Smooth muscle cell (in vitro differentiated cells): ENCODE measurements around the gene TTLL8. TPM values are rescaled to one million over a fixed set of nuclear protein-coding genes. Genes with fewer than 3 reads are reported as not detected.

Experiments used
- DNase-seq: peaks from one replicate; lab custom pipeline; 2025; ENCODE audit not compliant: unreplicated experiment; lab: John Stamatoyannopoulos, UW
- H2AFZ ChIP-seq: fragments of 200-600 bp; sonication (generic); 2 replicates; pipeline ENCODE4 v1.6.0; 2016; ENCODE audit warnings: antibody characterized with exemption, low read depth, mild to moderate bottlenecking
- H3F3A ChIP-seq: fragments of 200-600 bp; sonication (generic); 2 replicates; pipeline ENCODE4 v1.6.0; 2017; ENCODE audit warnings: antibody characterized with exemption, low read depth
- H3K27ac ChIP-seq: fragments of 200-600 bp; sonication (generic); 2 replicates; pipeline ENCODE4 v1.5.1; 2016; ENCODE audit warnings: low read depth, mild to moderate bottlenecking
- H3K27me3 ChIP-seq: fragments of 200-600 bp; sonication (generic); 2 replicates; pipeline ENCODE4 v1.6.1; 2016; ENCODE audit warnings: low read depth, mild to moderate bottlenecking
- H3K36me3 ChIP-seq: fragments of 200-600 bp; sonication (generic); 2 replicates; pipeline ENCODE4 v1.5.1; 2016; ENCODE audit warnings: low read depth
- H3K4me1 ChIP-seq: fragments of 200-600 bp; sonication (generic); 2 replicates; pipeline ENCODE4 v1.5.1; 2016; ENCODE audit warnings: low read depth
- H3K4me2 ChIP-seq: fragments of 200-600 bp; sonication (generic); 2 replicates; pipeline ENCODE4 v1.6.0; 2016; ENCODE audit warnings: mild to moderate bottlenecking
- H3K4me3 ChIP-seq: fragments of 200-600 bp; sonication (generic); 2 replicates; pipeline ENCODE4 v1.5.1; 2016; ENCODE audit warnings: mild to moderate bottlenecking
- H3K79me2 ChIP-seq: fragments of 200-600 bp; sonication (generic); 2 replicates; pipeline ENCODE4 v1.6.0; 2016; ENCODE audit warnings: low read depth, mild to moderate bottlenecking
- H3K9ac ChIP-seq: fragments of 200-600 bp; sonication (generic); 2 replicates; pipeline ENCODE4 v1.6.0; 2016; ENCODE audit warnings: low read depth
- H3K9me3 ChIP-seq: fragments of 200-600 bp; sonication (generic); replicated peaks from 2 replicates; pipeline ENCODE4 v1.5.1; 2016; ENCODE audit warnings: low read depth
- H4K20me1 ChIP-seq: fragments of 200-600 bp; sonication (generic); 2 replicates; pipeline ENCODE4 v1.6.0; 2016; ENCODE audit warnings: low read depth
- WGBS: methylation state at CpG from one replicate; pipeline ENCODE4 v1.1.7; 2016; ENCODE audit warnings: low lambda C conversion rate; 5-methylcytosine and 5-hydroxymethylcytosine counted together
- polyA plus RNA-seq: library from polyadenylated mRNA; unstranded; fragments of >200 nt; fragmentation: Nextera tagmentation; extraction: Ambion mirVana; gene quantifications from 2 replicates; pipeline ENCODE4 v1.2.1, GENCODE V29; 2016
- total RNA-seq: library from RNA; depleted of rRNA; stranded (reverse); fragments of >200 nt; gene quantifications from 2 replicates; pipeline ENCODE4 v1.2.3, GENCODE V29; 2014
- TF ChIP-seq, protein P1 (sequence below): fragments of 200-600 bp; sonication (generic); IDR thresholded peaks from 2 replicates; pipeline ENCODE4 v1.5.1; 2017; ENCODE audit warnings: borderline replicate concordance, mild to moderate bottlenecking, antibody characterized with exemption; ENCODE audit not compliant: insufficient read depth, poor library complexity, severe bottlenecking

Gene TTLL8
- total and polyA plus RNA-seq, 2 experiments from 2014 or later = 0.10 TPM; not detected in 1

DNA sequence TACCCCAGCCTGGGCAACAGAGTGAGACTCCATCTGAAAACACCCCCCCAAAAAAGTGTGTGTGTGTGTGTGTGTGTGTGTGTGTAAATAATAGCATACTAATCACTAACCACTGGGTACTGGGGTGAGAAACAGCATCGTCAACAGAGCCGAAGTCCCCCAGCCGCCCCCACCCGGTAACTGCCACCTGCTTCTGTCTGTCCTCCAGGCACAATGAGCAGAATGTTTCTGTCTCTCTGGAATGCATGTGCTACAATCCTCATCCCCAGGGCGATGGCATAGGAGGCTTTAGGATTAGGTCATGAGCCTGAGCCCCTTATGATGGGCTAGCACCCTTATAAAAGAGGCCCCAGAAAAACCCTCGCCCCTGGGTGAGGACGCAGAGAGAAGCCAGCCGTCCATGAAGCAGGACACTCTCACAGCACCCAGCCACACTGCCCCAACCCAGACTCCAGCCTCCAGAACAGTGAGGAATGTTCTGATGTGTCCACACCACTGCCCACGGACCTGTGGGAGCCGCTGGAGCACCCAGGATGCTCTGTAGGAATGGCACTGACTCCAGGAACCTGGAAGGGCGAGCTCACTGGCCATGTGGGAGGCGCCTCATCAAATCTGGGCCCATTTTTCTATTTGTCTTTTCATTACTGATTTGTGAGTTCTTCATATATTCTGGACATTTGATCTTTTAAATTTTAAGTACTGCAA, 9.9 kb downstream of the TTLL8 start:
- DNase-seq = no peak
- no peaks in the 10 kb centered on the region for H4K20me1 ChIP-seq
- H3K4me1 ChIP-seq = no peaks in the 10 kb centered on the region
- H3K9me3 ChIP-seq = no peaks in the 10 kb centered on the region
- H3F3A ChIP-seq = no peaks in the 10 kb centered on the region
- H3K9ac ChIP-seq = no peak overlapping the region
- WGBS = 92% methylated on average over 12 of the region's 12 CpGs
- H3K4me2 ChIP-seq = no peak overlapping the region
- no peak overlapping the region for H3K27ac ChIP-seq
- no peak overlapping the region for H2AFZ ChIP-seq
- H3K36me3 ChIP-seq = no peaks in the 10 kb centered on the region
- no peaks in the 10 kb centered on the region for H3K79me2 ChIP-seq
- TF ChIP-seq, protein P1, sequence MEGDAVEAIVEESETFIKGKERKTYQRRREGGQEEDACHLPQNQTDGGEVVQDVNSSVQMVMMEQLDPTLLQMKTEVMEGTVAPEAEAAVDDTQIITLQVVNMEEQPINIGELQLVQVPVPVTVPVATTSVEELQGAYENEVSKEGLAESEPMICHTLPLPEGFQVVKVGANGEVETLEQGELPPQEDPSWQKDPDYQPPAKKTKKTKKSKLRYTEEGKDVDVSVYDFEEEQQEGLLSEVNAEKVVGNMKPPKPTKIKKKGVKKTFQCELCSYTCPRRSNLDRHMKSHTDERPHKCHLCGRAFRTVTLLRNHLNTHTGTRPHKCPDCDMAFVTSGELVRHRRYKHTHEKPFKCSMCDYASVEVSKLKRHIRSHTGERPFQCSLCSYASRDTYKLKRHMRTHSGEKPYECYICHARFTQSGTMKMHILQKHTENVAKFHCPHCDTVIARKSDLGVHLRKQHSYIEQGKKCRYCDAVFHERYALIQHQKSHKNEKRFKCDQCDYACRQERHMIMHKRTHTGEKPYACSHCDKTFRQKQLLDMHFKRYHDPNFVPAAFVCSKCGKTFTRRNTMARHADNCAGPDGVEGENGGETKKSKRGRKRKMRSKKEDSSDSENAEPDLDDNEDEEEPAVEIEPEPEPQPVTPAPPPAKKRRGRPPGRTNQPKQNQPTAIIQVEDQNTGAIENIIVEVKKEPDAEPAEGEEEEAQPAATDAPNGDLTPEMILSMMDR = no peak
- no peaks in the 10 kb centered on the region for H3K27me3 ChIP-seq
- no peak overlapping the region for H3K4me3 ChIP-seq

DNA sequence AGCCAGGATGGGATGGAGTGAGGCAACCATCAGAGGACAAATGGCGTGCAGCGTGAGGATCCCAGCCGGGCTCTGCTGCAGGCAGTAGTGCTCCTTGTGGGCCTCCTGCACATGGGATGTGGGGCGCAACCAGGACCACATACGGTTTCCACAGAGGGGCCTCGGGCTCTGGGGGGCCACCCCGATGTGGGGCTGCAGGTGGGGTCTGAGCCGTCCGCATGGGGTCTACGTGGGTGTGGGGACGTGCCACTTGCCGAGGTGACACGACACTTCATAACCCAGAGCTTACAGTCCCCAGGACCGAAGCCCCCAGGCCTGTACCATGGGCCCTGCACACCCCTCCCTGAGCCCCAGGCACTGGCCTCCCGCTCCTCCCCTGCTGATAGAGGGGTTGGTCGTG, 10.8 kb downstream of the TTLL8 start:
- WGBS = 97% methylated on average over 15 of the region's 16 CpGs
- no peaks in the 10 kb centered on the region for H3K36me3 ChIP-seq

DNA sequence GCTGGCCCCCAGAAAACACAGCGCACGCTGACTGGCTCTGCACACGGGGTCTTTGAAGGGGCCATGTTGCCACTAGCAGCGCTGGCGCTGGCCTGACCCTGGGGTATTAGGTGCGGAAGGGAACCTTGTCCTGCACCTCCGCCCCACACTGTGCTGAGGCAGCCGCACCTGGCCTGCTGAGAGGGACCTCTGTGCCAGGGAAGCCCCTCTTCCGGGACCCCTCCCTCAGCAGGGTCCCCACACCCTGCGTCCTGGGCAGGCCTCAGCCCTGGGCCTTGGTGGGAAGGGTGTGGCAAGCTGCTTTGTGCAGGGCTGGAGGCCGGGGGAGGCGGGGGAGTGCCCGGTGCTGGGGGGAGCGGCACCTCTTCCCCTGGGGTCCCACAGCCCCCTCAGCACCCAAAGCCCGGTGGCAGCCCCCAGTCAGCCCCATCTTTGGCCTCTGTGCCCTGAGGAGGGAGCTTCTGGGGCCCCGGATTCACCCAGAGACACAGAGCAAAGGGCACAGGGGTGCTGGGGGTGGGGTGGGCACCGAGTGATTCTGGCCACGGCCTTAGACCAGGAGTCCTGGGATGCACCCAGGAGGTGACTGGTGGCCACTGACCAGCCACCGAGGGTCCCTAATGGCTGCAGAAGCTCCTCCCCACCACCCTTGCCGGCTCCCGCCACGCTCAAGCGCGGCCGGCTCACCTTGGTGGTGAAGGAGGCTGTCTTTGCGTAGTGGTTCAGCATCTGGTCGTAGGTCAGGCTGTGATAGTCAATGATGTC, 11.4 kb downstream of the TTLL8 start:
- Histone ChIP-seq H3F3A (no peaks in the 10 kb centered on the region), H2AFZ (no peak overlapping the region), H3K4me2 (no peak overlapping the region), H3K4me1 (no peaks in the 10 kb centered on the region), H4K20me1 (no peaks in the 10 kb centered on the region), H3K4me3 (no peak overlapping the region), H3K27ac (no peak overlapping the region), H3K9me3 (no peaks in the 10 kb centered on the region), H3K79me2 (no peaks in the 10 kb centered on the region), H3K36me3 (no peaks in the 10 kb centered on the region), H3K9ac (no peak overlapping the region), H3K27me3 (no peaks in the 10 kb centered on the region)
- WGBS = 94% methylated on average over 21 of the region's 27 CpGs
- TF ChIP-seq, protein P1 = no peak
- no peak for DNase-seq

More for the DNA sequence above, 10.8 kb downstream of the TTLL8 start:
- no peaks in the 10 kb centered on the region for H3K4me1 ChIP-seq
- H3K9me3 ChIP-seq = no peaks in the 10 kb centered on the region
- H4K20me1 ChIP-seq = no peaks in the 10 kb centered on the region
- H3K4me3 ChIP-seq = no peak overlapping the region
- H3K27me3 ChIP-seq = no peaks in the 10 kb centered on the region
- H3K9ac ChIP-seq = no peak overlapping the region
- no peak overlapping the region for H2AFZ ChIP-seq
- no peak for DNase-seq
- H3K4me2 ChIP-seq = no peak overlapping the region
- TF ChIP-seq, protein P1 = no peak
- H3K27ac ChIP-seq = no peak overlapping the region
- no peaks in the 10 kb centered on the region for H3K79me2 ChIP-seq
- H3F3A ChIP-seq = no peaks in the 10 kb centered on the region

DNA sequence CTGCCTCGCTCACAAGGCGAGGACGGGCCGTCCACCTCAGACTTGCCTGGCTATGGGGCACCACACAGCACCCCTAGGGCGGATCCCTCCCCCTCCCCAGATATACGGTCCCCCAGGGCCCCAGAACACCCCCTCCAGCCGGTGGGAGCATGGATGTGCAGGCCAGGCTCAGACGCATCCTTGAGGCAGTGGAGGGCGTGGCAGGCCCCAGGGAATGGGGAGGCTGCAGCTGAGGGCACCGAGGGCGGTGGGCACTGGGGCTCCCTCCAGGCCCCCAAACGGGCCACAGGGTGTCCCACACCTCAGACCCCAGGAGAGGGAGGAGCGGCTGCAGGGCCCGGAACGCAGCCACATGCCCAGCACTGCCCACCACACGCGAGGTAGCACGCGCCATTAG, 12.1 kb downstream of the TTLL8 start:
- no peaks in the 10 kb centered on the region for H3K9me3 ChIP-seq
- H3K4me2 ChIP-seq = no peak overlapping the region
- no peaks in the 10 kb centered on the region for H3K36me3 ChIP-seq
- no peaks in the 10 kb centered on the region for H3K4me1 ChIP-seq
- H2AFZ ChIP-seq = no peak overlapping the region
- no peaks in the 10 kb centered on the region for H3K79me2 ChIP-seq
- no peak overlapping the region for H3K4me3 ChIP-seq
- no peaks in the 10 kb centered on the region for H3K27me3 ChIP-seq
- no peaks in the 10 kb centered on the region for H4K20me1 ChIP-seq
- no peak overlapping the region for H3K9ac ChIP-seq
- TF ChIP-seq, protein P1 = no peak
- WGBS = 90% methylated on average over 19 of the region's 19 CpGs
- no peaks in the 10 kb centered on the region for H3F3A ChIP-seq
- H3K27ac ChIP-seq = no peak overlapping the region
- no peak for DNase-seq
